H1 (cell line): ENCODE measurements around the gene AGBL4. TPM values are rescaled to one million over a fixed set of nuclear protein-coding genes. Genes with fewer than 3 reads are reported as not detected.

Experiments
- CTCF ChIA-PET: fragments of 300-600 bp; sonication (Branson Sonifier 250); formaldehyde crosslinking; loops from one replicate; lab custom pipeline; 2021; ENCODE audit not compliant: partially characterized antibody; lab: Charles Lee
- POLR2A ChIA-PET: fragments of 300-600 bp; sonication (Branson Sonifier 250); formaldehyde crosslinking; loops from one replicate; lab custom pipeline; 2021; ENCODE audit warnings: inconsistent platforms; ENCODE audit not compliant: partially characterized antibody; lab: Charles Lee
- DNase-seq, 2 experiments: peaks; one replicate each; pipeline versions ENCODE4 v3.0.0 to v3.0.0-alpha.2; 2010 to 2022; ENCODE audit warnings: low spot score in 2 of 2, low read depth in 1 of 2, mixed read lengths in 1 of 2
- FAIRE-seq: peaks from 2 replicates; lab custom pipeline; 2011; peaks lifted over from hg19 to GRCh38; lab: Jason Lieb, UNC
- H2AFZ ChIP-seq: 2 replicates; pipeline ENCODE4 v1.8.1; 2012; ENCODE audit warnings: low read length, inconsistent platforms
- H2AK5ac ChIP-seq: 2 replicates; pipeline ENCODE4 v1.6.1; 2013; ENCODE audit warnings: low read depth, low read length
- H2BK120ac ChIP-seq: replicated peaks from 2 replicates; pipeline ENCODE3; 2013; ENCODE audit warnings: low read depth, low read length, inconsistent platforms
- H2BK12ac ChIP-seq: 2 replicates; pipeline ENCODE4 v1.6.1; 2013; ENCODE audit warnings: low read depth, low read length
- H2BK15ac ChIP-seq: 2 replicates; pipeline ENCODE4 v1.6.1; 2013; ENCODE audit warnings: low read length
- H2BK20ac ChIP-seq: 2 replicates; pipeline ENCODE4 v1.6.1; 2013; ENCODE audit warnings: low read length
- H2BK5ac ChIP-seq: 2 replicates; pipeline ENCODE4 v1.6.1; 2013; ENCODE audit warnings: low read depth, low read length
- H3K14ac ChIP-seq: 2 replicates; pipeline ENCODE4 v1.6.1; 2013; ENCODE audit warnings: inconsistent platforms; ENCODE audit not compliant: insufficient read length
- H3K18ac ChIP-seq: 2 replicates; pipeline ENCODE4 v1.6.1; 2013; ENCODE audit warnings: low read length; ENCODE audit errors: extremely low read depth
- H3K23ac ChIP-seq: 2 replicates; pipeline ENCODE4 v1.6.1; 2013; ENCODE audit warnings: inconsistent platforms; ENCODE audit not compliant: insufficient read length
- H3K23me2 ChIP-seq: 2 replicates; pipeline ENCODE4 v1.6.1; 2013; ENCODE audit warnings: low read depth, low read length
- H3K27ac ChIP-seq: 2 replicates; pipeline ENCODE4 v1.6.1; 2011; ENCODE audit warnings: low read depth, low read length, inconsistent platforms
- H3K27me3 ChIP-seq, 4 experiments: replicated peaks in 1 of 4; 1 replicate in 1 of 4; 2 replicates in 3 of 4; pipeline versions ENCODE4 v1.6.1 to v1.8.1; 2011 to 2013; ENCODE audit warnings: low read length in 3 of 4, mild to moderate bottlenecking in 3 of 4, inconsistent platforms in 2 of 4, mixed read lengths in 2 of 4, moderate library complexity in 1 of 4; ENCODE audit not compliant: control insufficient read depth in 3 of 4, insufficient read depth in 3 of 4; ENCODE audit errors: extremely low read depth in 1 of 4
- H3K36me3 ChIP-seq, 4 experiments: 2 replicates each; pipeline versions ENCODE4 v1.6.1 to v1.8.1; 2011 to 2013; ENCODE audit warnings: mild to moderate bottlenecking in 4 of 4, low read length in 3 of 4, moderate library complexity in 2 of 4, control low read depth in 1 of 4, inconsistent platforms in 1 of 4; ENCODE audit not compliant: insufficient read depth in 4 of 4, control insufficient read depth in 2 of 4
- H3K4ac ChIP-seq: replicated peaks from 2 replicates; pipeline ENCODE3; 2013; ENCODE audit warnings: low read length, low read depth, mixed read lengths, inconsistent platforms; ENCODE audit not compliant: insufficient read length
- H3K4me1 ChIP-seq, 4 experiments: replicated peaks in 1 of 4; 1 replicate in 1 of 4; 2 replicates in 3 of 4; pipeline versions ENCODE4 v1.6.1 to v1.8.1; 2011 to 2013; ENCODE audit warnings: low read length in 3 of 4, inconsistent platforms in 2 of 4, mixed read lengths in 1 of 4; ENCODE audit not compliant: insufficient read depth in 4 of 4, control insufficient read depth in 3 of 4
- H3K4me2 ChIP-seq, 2 experiments: 2 replicates each; pipeline versions ENCODE4 v1.6.1 to v1.8.1; 2011 to 2013; ENCODE audit warnings: low read depth in 2 of 2, low read length in 2 of 2, control low read depth in 1 of 2, inconsistent platforms in 1 of 2, mild to moderate bottlenecking in 1 of 2; ENCODE audit not compliant: insufficient read depth in 1 of 2
- H3K4me3 ChIP-seq, 4 experiments: fragments of 200-600, 300-600 bp in 1 of 4; sonication (generic), shearing (Covaris generic), sonication (Bioruptor Twin) in 1 of 4; 2 replicates each; pipeline versions ENCODE4 v1.5.1 to v1.8.1; 2011 to 2016; ENCODE audit warnings: low read length in 4 of 4, low read depth in 3 of 4, control low read depth in 2 of 4, inconsistent platforms in 2 of 4, mild to moderate bottlenecking in 2 of 4, mixed read lengths in 1 of 4, moderate library complexity in 1 of 4; ENCODE audit not compliant: insufficient read depth in 2 of 4; ENCODE audit errors: extremely low read depth in 1 of 4
- H3K56ac ChIP-seq: replicated peaks from 2 replicates; pipeline ENCODE3; 2013; ENCODE audit warnings: low read depth, mild to moderate bottlenecking, mixed read lengths, low read length, inconsistent platforms; ENCODE audit not compliant: insufficient read length
- H3K79me1 ChIP-seq: 2 replicates; pipeline ENCODE4 v1.6.1; 2013; ENCODE audit warnings: low read depth, low read length, control low read depth
- H3K79me2 ChIP-seq, 2 experiments: 2 replicates each; pipeline versions ENCODE4 v1.6.1 to v1.8.1; 2012 to 2013; ENCODE audit warnings: low read length in 2 of 2, mild to moderate bottlenecking in 2 of 2, inconsistent platforms in 1 of 2; ENCODE audit not compliant: insufficient read depth in 2 of 2, control insufficient read depth in 1 of 2
- H3K9ac ChIP-seq, 4 experiments: replicated peaks in 1 of 4; 1 replicate in 1 of 4; 2 replicates in 3 of 4; pipeline versions ENCODE4 v1.6.1 to v1.8.1; 2011 to 2013; ENCODE audit warnings: low read depth in 3 of 4, low read length in 3 of 4, control low read depth in 2 of 4, mild to moderate bottlenecking in 2 of 4, moderate library complexity in 2 of 4, inconsistent platforms in 1 of 4; ENCODE audit errors: extremely low read depth in 1 of 4
- H3K9me3 ChIP-seq, 2 experiments: 2 replicates each; pipeline versions ENCODE4 v1.6.1 to v1.8.1; 2012 to 2013; ENCODE audit warnings: mild to moderate bottlenecking in 2 of 2, moderate library complexity in 2 of 2, control low read depth in 1 of 2, inconsistent platforms in 1 of 2, low read depth in 1 of 2, low read length in 1 of 2, mixed read lengths in 1 of 2; ENCODE audit not compliant: insufficient read depth in 2 of 2
- H4K20me1 ChIP-seq, 2 experiments: replicated peaks in 1 of 2; 2 replicates each; pipeline versions ENCODE3 to v1.8.1; 2011 to 2013; ENCODE audit warnings: inconsistent platforms in 2 of 2, low read length in 2 of 2, mild to moderate bottlenecking in 1 of 2; ENCODE audit not compliant: insufficient read depth in 2 of 2, control insufficient read depth in 1 of 2
- H4K5ac ChIP-seq: 2 replicates; pipeline ENCODE4 v1.6.1; 2013; ENCODE audit warnings: low read length, low read depth, mixed read lengths, inconsistent platforms; ENCODE audit not compliant: insufficient read length
- H4K8ac ChIP-seq: 2 replicates; pipeline ENCODE4 v1.8.0; 2013; ENCODE audit warnings: mild to moderate bottlenecking, moderate library complexity, low read length, inconsistent platforms; ENCODE audit not compliant: insufficient read depth; ENCODE audit errors: extremely low read depth
- H4K91ac ChIP-seq: replicated peaks from 2 replicates; pipeline ENCODE3; 2013; ENCODE audit warnings: low read length, mixed read lengths, inconsistent platforms; ENCODE audit not compliant: insufficient read length
- ATF2 ChIP-seq: IDR thresholded peaks from 2 replicates; pipeline ENCODE4 v1.6.1; 2012; ENCODE audit warnings: low read length, inconsistent platforms
- BRCA1 ChIP-seq: IDR thresholded peaks from 2 replicates; pipeline ENCODE4 v1.6.1; 2012; ENCODE audit warnings: low read depth, low read length, improper control_type of control experiment
- CBX5 ChIP-seq: fragments of 300-800, 300-1000 bp; sonication (generic); IDR thresholded peaks from 2 replicates; pipeline ENCODE4 v1.7.1; 2016; ENCODE audit warnings: antibody characterized with exemption, low read length, low read depth
- CBX8 ChIP-seq: fragments of 300-800, 300-1000 bp; sonication (generic); IDR thresholded peaks from 2 replicates; pipeline ENCODE4 v1.7.1; 2016; ENCODE audit warnings: low read depth, low read length, borderline replicate concordance
- JUN ChIP-seq: IDR thresholded peaks from 2 replicates; pipeline ENCODE4 v1.6.1; 2011; ENCODE audit warnings: low read depth, mild to moderate bottlenecking, improper control_type of control experiment, low read length
- POU5F1 ChIP-seq: IDR thresholded peaks from 2 replicates; pipeline ENCODE4 v1.6.1; 2011; ENCODE audit warnings: low read depth, mild to moderate bottlenecking, low read length, moderate library complexity
- RXRA ChIP-seq: IDR thresholded peaks from 2 replicates; pipeline ENCODE4 v1.6.1; 2011; ENCODE audit warnings: low read depth, mild to moderate bottlenecking, low read length, moderate library complexity; ENCODE audit not compliant: insufficient read depth
- TEAD4 ChIP-seq: IDR thresholded peaks from 2 replicates; pipeline ENCODE4 v1.6.1; 2012; ENCODE audit warnings: low read depth, low read length, inconsistent platforms, mixed read lengths
- WGBS, 2 experiments: shearing (Covaris generic) in 1 of 2; methylation state at CpG; one replicate each; pipeline versions ENCODE4 v1.1.6 to v1.1.7; 2013 to 2015; ENCODE audit warnings: low lambda C conversion rate in 2 of 2, mixed read lengths in 2 of 2, inconsistent platforms in 1 of 2, low coverage in 1 of 2, missing lambda C conversion rate in 1 of 2; ENCODE audit not compliant: insufficient replicate concordance in 2 of 2, insufficient coverage in 1 of 2, insufficient read length in 1 of 2; ENCODE audit errors: extremely low coverage in 1 of 2, missing lambda C conversion rate in 1 of 2; 5-methylcytosine and 5-hydroxymethylcytosine counted together
- polyA plus RNA-seq, 7 experiments: library from polyadenylated mRNA; depleted of rRNA in 3 of 7; stranded (reverse) in 5 of 7; unstranded in 2 of 7; fragments of >200 nt in 5 of 7; fragments of 200-250 nt in 2 of 7; gene quantifications; 1 replicate in 5 of 7; 2 replicates in 1 of 7; 4 replicates in 1 of 7; pipeline versions ENCODE4 v1.2.1 to v1.2.3, GENCODE V29; 2011 to 2013; ENCODE audit warnings: missing spikeins in 2 of 7, mixed read lengths in 2 of 7
- total RNA-seq: library from RNA; stranded (reverse); fragmentation: NEBNext Ultra II Directional; extraction: Animal tissue kit (Norgen Biotek cat#: 25700); gene quantifications from 2 replicates; pipeline ENCODE4 v1.2.1, GENCODE V29; 2021
- TF ChIP-seq, protein P1 (sequence below): IDR thresholded peaks from 2 replicates; pipeline ENCODE4 v1.6.1; 2011; ENCODE audit warnings: low read depth, mild to moderate bottlenecking, low read length; ENCODE audit not compliant: insufficient read depth

AGBL4 gene
- total and polyA plus RNA-seq, 2 of the 8 experiments (the other 6 are each of a cell fraction or from before 2014, with no cell fraction given), result 0.41 to 0.45 TPM

DNA sequence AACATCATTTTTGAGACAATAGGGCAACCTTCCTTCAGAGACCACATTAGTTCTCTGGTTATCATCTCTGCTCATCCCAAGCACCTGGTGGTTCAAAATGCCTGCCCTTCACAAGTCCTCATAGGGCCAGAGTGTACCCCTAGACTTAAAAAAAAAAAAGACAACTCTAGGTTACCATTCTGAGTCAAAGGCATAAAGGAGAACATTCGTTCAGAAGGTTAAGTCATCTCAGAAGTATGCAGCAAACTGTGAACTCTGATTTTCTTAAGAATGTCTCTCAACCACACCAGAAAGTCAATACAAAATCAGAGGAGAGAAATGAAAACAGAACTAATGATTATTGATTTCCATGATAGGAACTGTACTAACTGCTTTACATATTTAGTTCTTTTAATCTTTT is 1237.9 kb downstream of the AGBL4 start:
- Histone ChIP-seq H2AFZ (no peak overlapping the region), H2BK12ac (no peak overlapping the region), H3K4me3 (no peak overlapping the region), H4K91ac (no peak overlapping the region), H2AK5ac (no peak overlapping the region), H3K23me2 (peaks cover 2% of the 10 kb centered on the region; the same call in 1 of the 2 replicates), H2BK5ac (no peak overlapping the region), H3K79me1 (no peaks in the 10 kb centered on the region; the same call in 1 of the 2 replicates), H3K4me1 (no peaks in the 10 kb centered on the region), H3K4ac (no peak overlapping the region), H3K27ac (no peak overlapping the region), H4K5ac (no peak overlapping the region), H2BK120ac (no peak overlapping the region), H4K8ac (no peak overlapping the region), H3K23ac (no peak overlapping the region), H3K4me2 (no peak overlapping the region), H4K20me1 (no peaks in the 10 kb centered on the region), H3K36me3 (no peaks in the 10 kb centered on the region), H2BK15ac (no peak overlapping the region), H3K9me3 (no peaks in the 10 kb centered on the region), H3K56ac (no peak overlapping the region), H2BK20ac (no peak overlapping the region), H3K27me3 (no peaks in the 10 kb centered on the region), H3K18ac (no peak overlapping the region), H3K9ac (no peak overlapping the region), H3K79me2 (no peaks in the 10 kb centered on the region), H3K14ac (no peak overlapping the region)
- POLR2A ChIA-PET, result no interaction called here
- no peak for DNase-seq
- 87% methylated on average over 1 of the region's 1 CpG; no CpG with 5 or more reads in 1 of the 2 experiments for WGBS, 2 experiments
- no peak for FAIRE-seq
- CTCF ChIA-PET, result interaction anchor here (1.2 kb wide), 1 partner anchor 32 kb away, joined by 3 read pairs; no protein-coding TSS in a partner anchor
- TF ChIP-seq ATF2 (no peak), POU5F1 (no peak), RXRA (no peak), CBX5 (no peak), JUN (no peak), TEAD4 (no peak), BRCA1 (no peak), CBX8 (no peak)
- TF ChIP-seq, protein P1, sequence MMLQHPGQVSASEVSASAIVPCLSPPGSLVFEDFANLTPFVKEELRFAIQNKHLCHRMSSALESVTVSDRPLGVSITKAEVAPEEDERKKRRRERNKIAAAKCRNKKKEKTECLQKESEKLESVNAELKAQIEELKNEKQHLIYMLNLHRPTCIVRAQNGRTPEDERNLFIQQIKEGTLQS, result no peak
